ENCODE results near the gene REV3L. TPM values are rescaled to one million over a fixed set of nuclear protein-coding genes. Genes with fewer than 3 reads are reported as not detected.
"Not testable (repeated sequence)": the region's sequence is repeated elsewhere in the genome, so short reads cannot be mapped to it uniquely, and the experiment has no call there.

The REV3L gene
- total RNA-seq, 2 experiments from 2014 or later = 20.1 to 27.6 TPM

GRCh38 chr6:111477481-111477938 lies 5.5 kb downstream of the REV3L start:
- no peaks in the 10 kb centered on the region for H3K36me3 Mint-ChIP-seq (ENCODE audit: low read depth)
- TF ChIP-seq, protein P1, sequence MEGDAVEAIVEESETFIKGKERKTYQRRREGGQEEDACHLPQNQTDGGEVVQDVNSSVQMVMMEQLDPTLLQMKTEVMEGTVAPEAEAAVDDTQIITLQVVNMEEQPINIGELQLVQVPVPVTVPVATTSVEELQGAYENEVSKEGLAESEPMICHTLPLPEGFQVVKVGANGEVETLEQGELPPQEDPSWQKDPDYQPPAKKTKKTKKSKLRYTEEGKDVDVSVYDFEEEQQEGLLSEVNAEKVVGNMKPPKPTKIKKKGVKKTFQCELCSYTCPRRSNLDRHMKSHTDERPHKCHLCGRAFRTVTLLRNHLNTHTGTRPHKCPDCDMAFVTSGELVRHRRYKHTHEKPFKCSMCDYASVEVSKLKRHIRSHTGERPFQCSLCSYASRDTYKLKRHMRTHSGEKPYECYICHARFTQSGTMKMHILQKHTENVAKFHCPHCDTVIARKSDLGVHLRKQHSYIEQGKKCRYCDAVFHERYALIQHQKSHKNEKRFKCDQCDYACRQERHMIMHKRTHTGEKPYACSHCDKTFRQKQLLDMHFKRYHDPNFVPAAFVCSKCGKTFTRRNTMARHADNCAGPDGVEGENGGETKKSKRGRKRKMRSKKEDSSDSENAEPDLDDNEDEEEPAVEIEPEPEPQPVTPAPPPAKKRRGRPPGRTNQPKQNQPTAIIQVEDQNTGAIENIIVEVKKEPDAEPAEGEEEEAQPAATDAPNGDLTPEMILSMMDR (IDR thresholded peaks at IDR 0.05) = no peak
- ChIA-PET POLR2A (interaction anchor here (0.6 kb wide), 1 partner anchor 235 kb away, joined by 3 read pairs; no protein-coding TSS in a partner anchor), CTCF (interaction anchor here (1.1 to 3.1 kb wide), 6 partner anchors 8 to 218 kb away, joined by 3 to 43 read pairs (median 4); a partner anchor contains a TSS)
- ATAC-seq = no peak
- H3K4me3 Mint-ChIP-seq = no peak overlapping the region
- H3K9me3 Mint-ChIP-seq = no peaks in the 10 kb centered on the region
- no peak for DNase-seq
- H3K27ac Mint-ChIP-seq = no peak overlapping the region
- H3K4me1 Mint-ChIP-seq (ENCODE audit: low read depth) = peaks cover 47% of the 10 kb centered on the region
- intact Hi-C loops (cut with micrococcal nuclease) = no loop called here
- H3K27me3 Mint-ChIP-seq = no peaks in the 10 kb centered on the region

DNA sequence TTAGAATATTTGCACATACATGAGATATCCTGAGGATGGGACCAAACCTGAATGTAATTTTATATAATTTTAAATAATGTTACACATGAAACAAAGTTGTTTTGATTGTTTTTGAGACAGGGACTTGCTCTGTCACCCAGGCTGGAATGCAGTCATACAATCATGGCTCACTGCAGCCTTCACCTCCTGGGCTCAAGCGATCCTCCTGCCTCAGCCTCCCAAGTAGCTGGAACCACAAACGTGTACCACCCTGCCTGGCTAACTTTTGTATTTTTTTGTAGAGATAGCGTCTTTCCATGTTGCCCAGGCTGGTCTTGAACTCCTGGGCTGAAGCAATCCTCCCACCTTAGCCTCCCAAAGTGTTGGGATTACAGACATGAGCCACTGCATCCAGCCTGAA lies 7.0 kb downstream of the REV3L start:
- H3K9me3 Mint-ChIP-seq; CTCF ChIA-PET; intact Hi-C loops (cut with micrococcal nuclease); H3K27ac Mint-ChIP-seq; H3K27me3 Mint-ChIP-seq; POLR2A ChIA-PET; H3K4me3 Mint-ChIP-seq; DNase-seq; ATAC-seq; H3K36me3 Mint-ChIP-seq (ENCODE audit: low read depth): not testable (repeated sequence)
- H3K4me1 Mint-ChIP-seq (ENCODE audit: low read depth) = peaks cover 56% of the 10 kb centered on the region

- TF ChIP-seq, protein P1 (IDR thresholded peaks at IDR 0.05) = no peak
- ATAC-seq (no peak), DNase-seq (no peak)
- Mint-ChIP-seq H3K4me3 (no peak overlapping the region), H3K27ac (no peak overlapping the region), H3K27me3 (no peaks in the 10 kb centered on the region), H3K36me3 (ENCODE audit: low read depth) (no peaks in the 10 kb centered on the region), H3K4me1 (ENCODE audit: low read depth) (peaks cover 58% of the 10 kb centered on the region), H3K9me3 (no peaks in the 10 kb centered on the region)
- ChIA-PET CTCF (no interaction called here), POLR2A (no interaction called here)
- intact Hi-C loops (cut with micrococcal nuclease) = no loop called here
Measured at GRCh38 chr6:111474771-111475170, 8.2 kb downstream of the REV3L start.

- ChIA-PET POLR2A (no interaction called here), CTCF (no interaction called here)
- DNase-seq = no peak
- no peak for ATAC-seq
- H3K27me3 Mint-ChIP-seq = no peaks in the 10 kb centered on the region
- intact Hi-C loops (cut with micrococcal nuclease) = no loop called here
- H3K9me3 Mint-ChIP-seq = no peaks in the 10 kb centered on the region
- H3K27ac Mint-ChIP-seq = no peak overlapping the region
- TF ChIP-seq, protein P1 (IDR thresholded peaks at IDR 0.05) = no peak
- H3K4me1 Mint-ChIP-seq (ENCODE audit: low read depth) = peaks cover 60% of the 10 kb centered on the region
- no peak overlapping the region for H3K4me3 Mint-ChIP-seq
- H3K36me3 Mint-ChIP-seq (ENCODE audit: low read depth) = peaks cover 5% of the 10 kb centered on the region
Measured at GRCh38 chr6:111474106-111474505, 8.9 kb downstream of the REV3L start.

- intact Hi-C loops (cut with micrococcal nuclease) = no loop called here
- DNase-seq = no peak
- Mint-ChIP-seq H3K27me3 (no peaks in the 10 kb centered on the region), H3K27ac (peak overlapping the region; percentile 57), H3K4me1 (ENCODE audit: low read depth) (peaks cover 61% of the 10 kb centered on the region), H3K36me3 (ENCODE audit: low read depth) (peaks cover 8% of the 10 kb centered on the region), H3K4me3 (no peak overlapping the region), H3K9me3 (no peaks in the 10 kb centered on the region)
- ChIA-PET POLR2A (no interaction called here), CTCF (interaction anchor here (0.9 to 1.9 kb wide), 2 partner anchors 10 to 214 kb away, joined by 3 to 5 read pairs; partner anchors contain the start of gene REV3L)
- TF ChIP-seq, protein P1 (IDR thresholded peaks at IDR 0.05) = no peak
- ATAC-seq = peak; percentile 62
Measured at GRCh38 chr6:111472933-111473435, 10.0 kb downstream of the REV3L start.

Data from activated CD8-positive, alpha-beta T cell treated with anti-CD3 and anti-CD28 coated beads for 36 hours (primary cell).